HG03469 (cell line): ENCODE measurements around the gene MSMP.
A peak's percentile ranks its signal among the peaks of the same experiment; 100 is the strongest.

Experiments used
- ATAC-seq: cut with Tn5 transposase; IDR thresholded peaks from one replicate; pipeline ENCODE4 v1.9.1; 2021; ENCODE audit warnings: mild to moderate bottlenecking, moderate library complexity, moderate number of reproducible peaks; ENCODE audit not compliant: unreplicated experiment

MSMP gene, protein sequence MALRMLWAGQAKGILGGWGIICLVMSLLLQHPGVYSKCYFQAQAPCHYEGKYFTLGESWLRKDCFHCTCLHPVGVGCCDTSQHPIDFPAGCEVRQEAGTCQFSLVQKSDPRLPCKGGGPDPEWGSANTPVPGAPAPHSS

DNA sequence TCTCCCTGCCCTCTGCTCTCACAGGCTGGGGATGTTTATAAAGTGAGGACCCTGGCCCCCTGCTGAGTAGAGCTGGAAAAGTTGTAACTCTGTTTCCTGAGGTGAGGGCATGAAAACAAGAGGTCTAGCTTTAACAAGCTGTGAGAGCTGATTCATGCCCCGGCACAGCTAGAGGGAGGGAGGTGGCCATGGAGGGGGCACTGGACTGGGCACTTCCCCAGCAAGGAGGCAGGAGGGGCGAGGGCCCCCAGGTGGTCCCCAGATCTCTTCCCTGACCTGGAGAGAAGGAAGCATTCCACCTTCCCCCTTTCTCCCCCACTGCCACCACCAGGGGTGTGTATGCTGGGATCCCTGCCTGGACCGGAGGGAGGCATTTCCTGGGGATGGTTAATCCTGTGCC is at the start of gene MSMP:
MSMP (minus strand) TSS at position 13 of the 400 bp plus-strand sequence. CDS start 147 bp downstream, outside the sequence.
- ATAC-seq = no peak

DNA sequence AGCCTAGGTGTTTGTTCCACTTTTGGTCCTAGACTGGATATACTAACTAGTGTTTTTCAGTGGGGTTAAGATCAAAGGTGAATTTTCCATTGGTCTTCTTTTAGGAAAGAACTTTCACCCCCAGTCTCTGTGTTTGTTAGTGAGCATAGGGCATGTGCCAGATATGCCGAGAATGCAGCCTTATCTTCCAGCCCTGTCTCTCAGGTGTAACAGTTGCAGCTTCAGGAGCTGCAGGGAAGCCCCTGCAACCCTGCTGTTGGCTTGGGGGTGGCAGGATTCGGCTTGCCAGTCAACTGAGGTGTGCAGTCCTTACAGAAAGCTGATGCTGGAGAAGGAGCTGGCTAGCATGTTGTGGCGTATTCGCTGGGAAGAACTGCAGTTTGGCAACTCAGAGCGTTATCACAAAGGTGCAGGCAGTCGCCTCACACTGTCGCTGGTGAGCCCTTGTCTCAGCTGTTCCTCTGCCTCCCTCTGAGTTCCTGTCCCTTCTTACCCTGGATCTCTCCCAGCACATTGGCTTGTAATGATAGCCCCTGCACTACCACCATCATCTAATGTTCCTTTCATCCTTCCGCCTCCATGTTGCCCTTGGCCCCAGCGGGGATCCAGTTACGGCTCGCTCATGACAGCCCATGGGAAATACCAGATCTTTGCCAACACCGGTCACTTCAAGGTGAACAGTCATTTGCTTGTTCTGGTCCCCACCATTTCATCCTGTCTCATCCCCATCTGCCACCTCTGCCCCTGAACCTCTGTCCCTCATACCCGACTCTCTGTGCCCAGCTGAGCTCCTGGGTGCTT is 47.5 kb upstream of the MSMP start:
- no peak for ATAC-seq

GRCh38 chr9:35800530-35800929 is 46.5 kb upstream of the MSMP start:
- ATAC-seq = no peak

- peak; percentile 59 for ATAC-seq
These were observed 44.7 kb upstream of the MSMP start for GRCh38 chr9:35798658-35799374.

DNA sequence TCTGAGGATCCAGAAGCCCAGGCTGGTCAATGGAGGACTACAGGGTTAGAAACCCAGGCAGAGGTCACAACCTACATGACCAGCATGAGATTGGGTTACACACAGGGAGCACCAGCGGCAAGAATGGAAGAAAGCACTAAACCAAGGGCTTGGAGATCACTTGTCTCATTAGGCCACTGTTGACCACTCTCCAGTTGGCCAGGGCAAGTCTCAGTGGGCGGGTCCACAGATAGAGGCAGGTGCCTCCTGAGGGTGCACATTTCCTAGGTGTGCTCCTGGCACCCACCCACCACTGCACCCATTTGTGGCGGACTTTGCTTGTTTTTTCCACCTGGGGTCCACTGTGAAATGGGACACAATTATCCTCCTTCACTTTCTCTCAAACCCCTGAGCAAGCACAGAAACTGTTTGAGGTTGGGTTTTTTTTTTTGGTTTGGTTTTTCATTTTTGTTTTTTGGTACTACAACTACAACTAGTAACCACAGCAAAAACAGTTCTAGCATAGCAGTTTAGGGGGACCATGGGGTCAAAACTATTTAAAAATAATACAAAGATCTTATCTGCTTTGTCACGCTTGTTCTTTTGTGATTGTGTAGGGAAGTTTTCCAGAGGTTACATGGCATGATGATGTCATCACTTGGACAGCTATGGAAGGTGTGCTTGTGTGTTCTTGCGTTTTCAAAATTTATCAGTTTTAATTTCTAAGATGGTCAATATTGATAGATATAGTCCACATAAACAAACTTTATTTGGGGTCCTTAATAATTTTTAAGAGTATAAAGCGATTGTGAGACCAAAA is 43.4 kb upstream of the MSMP start:
- no peak for ATAC-seq

DNA sequence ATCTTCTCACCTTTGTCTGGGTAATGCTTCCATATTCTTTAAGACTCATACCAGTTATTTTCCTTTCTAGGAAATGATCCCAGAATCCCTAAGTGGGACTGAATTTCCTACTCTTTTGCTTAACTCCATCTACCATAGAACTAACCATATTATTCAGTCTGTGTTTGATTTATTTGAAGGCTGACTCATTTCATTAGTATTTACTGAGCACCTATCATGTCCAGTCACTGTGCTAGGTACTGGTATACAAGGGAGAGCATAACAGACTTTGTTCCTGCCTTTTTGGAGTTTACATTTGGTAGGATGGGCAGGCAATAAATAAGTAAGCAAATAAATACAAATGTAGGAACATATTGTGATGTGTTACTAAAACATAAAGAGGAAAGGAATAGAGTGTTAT is 41.6 kb upstream of the MSMP start:
- no peak for ATAC-seq

GRCh38 chr9:35793461-35793860 is 39.4 kb upstream of the MSMP start:
- ATAC-seq = no peak

DNA sequence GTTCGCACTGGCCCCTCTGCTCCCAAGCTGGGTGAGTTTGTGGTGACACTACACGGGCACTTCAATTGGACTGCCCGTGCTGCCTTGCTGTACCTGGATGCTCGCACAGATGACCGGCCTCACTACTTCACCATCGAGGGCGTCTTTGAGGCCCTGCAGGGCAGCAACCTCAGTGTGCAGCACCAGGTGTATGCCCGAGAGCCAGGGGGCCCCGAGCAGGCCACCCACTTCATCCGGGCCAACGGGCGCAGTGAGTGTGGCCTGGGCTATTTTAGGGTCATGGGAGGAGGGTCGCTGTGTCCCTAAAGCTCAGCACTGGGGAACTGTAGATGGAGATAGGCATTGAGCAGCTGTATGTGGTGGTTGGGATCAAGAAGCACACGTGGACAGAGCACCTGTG is 38.8 kb upstream of the MSMP start:
- no peak for ATAC-seq

- ATAC-seq = no peak
These were observed 38.1 kb upstream of the MSMP start for GRCh38 chr9:35792024-35792813.

DNA sequence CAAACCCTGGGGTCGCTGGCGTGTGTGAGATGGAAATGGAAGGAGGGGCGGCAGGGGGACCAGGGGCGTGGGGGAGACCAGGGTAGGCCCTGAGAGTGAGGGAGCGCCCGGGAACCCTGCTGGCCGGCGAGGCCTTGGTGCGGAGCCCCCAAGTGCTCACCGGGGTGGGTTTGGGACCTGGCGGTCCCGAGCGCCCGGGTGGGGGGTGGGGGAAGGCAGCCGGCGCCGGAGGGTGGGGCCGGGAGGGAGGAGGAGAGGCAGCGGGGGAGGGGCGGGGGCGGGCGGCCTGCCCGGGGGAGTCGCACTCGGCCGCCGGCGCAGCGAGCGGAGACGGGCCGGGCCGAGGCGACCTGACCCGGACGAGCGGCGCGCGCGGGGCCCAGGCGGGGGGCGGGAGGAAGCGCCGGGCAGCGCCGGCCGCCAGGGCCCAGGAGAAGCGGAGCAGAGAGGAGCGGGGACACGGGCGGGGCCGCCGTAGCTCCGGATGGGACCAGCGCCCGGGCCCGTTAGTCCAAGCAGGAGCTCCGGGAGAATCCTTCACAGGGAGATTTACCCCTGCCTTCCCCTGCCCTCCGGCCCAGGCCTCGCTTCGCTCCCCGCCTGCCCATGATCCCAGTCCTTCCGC is 37.3 kb upstream of the MSMP start, which contains the start of gene NPR2:
NPR2 (plus strand) TSS at position 295 of the 625 bp plus-strand sequence. CDS start 818 bp downstream, outside the sequence.
- ATAC-seq = no peak

- no peak for ATAC-seq
These were observed 36.6 kb upstream of the MSMP start for GRCh38 chr9:35790385-35791296.

DNA sequence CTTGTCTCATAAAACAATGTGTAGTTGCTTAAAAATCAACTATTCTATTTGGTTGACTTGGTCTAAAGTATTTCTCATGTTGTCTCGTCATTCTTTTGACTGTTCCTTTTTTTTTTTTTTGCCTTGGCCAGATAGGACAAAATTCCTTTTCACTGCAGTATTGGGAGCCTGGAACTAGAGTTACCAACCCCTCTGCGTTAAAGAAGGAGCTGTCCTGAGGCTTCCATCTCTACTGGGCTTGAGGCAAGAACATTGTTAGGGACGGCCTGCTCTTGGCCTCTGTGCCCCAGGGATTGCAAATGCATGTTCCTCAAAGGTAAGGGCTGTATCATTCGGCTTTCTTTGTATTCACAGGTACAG is 35.9 kb upstream of the MSMP start:
- ATAC-seq = no peak

GRCh38 chr9:35789541-35789940 is 35.5 kb upstream of the MSMP start:
- no peak for ATAC-seq

DNA sequence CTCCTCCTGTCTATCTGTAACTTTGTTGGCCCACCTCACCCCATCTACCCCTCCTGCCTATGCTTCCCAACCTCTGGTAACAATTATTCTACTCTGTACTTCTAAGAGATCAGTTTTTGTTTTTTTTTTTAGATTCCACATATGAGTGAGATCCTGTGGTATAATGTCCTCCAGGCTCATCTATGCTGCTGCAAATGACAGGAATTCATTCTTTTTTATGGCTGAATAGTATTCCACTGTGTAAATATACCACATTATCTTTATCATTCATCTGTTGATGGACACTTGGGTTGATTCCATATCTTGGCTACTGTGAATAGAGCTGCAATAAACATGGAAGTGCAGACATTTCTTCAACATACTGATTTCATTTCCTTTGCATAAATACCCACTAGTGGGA is 29.3 kb upstream of the MSMP start:
- ATAC-seq = no peak

GRCh38 chr9:35781066-35781465 is 27.0 kb upstream of the MSMP start:
- ATAC-seq = no peak

GRCh38 chr9:35778496-35778895 is 24.4 kb upstream of the MSMP start:
- no peak for ATAC-seq

GRCh38 chr9:35776018-35776417 is 21.9 kb upstream of the MSMP start:
- no peak for ATAC-seq

- no peak for ATAC-seq
These were observed 21.0 kb upstream of the MSMP start for GRCh38 chr9:35774907-35775635.
